DOHH2 (cell line): ENCODE measurements around the gene COL20A1.

Experiments
- EZH2phosphoT487 ChIP-seq: fragments of 200-600 bp; sonication (generic); IDR thresholded peaks from 2 replicates; pipeline ENCODE4 v1.6.1; 2017; ENCODE audit warnings: borderline replicate concordance, mild to moderate bottlenecking, antibody characterized with exemption, low read length, moderate library complexity, mixed read lengths
- TF ChIP-seq, protein P1 (sequence below): fragments of 200-600 bp; sonication (generic); IDR thresholded peaks from one replicate; pipeline ENCODE4 v1.5.1; 2014; ENCODE audit warnings: antibody characterized with exemption, mild to moderate bottlenecking, low read depth, low read length; ENCODE audit not compliant: poor library complexity, severe bottlenecking

DNA sequence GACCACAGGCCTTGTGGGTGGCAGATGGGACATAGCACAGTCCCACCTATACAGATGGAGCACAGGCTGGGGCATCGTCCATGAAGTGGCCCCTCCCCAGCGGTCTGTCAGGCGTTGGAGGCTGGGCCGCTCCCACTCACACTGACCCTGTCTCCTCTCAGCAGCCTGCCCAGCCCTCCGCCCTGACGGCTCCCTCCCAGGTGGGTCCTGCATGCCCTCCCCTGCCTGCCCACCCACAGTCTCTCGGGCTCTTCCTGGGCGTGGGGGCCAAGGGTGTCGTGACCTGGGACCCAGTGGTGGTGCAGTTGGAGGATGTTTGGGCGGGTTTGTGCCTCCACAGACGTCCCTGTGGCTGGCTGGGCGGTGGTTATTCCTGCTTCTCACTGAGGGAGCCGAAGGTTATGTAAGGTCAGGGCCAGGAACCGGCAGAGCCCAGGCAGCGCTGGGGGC is 22.3 kb downstream of the COL20A1 start:
- TF ChIP-seq, protein P1, sequence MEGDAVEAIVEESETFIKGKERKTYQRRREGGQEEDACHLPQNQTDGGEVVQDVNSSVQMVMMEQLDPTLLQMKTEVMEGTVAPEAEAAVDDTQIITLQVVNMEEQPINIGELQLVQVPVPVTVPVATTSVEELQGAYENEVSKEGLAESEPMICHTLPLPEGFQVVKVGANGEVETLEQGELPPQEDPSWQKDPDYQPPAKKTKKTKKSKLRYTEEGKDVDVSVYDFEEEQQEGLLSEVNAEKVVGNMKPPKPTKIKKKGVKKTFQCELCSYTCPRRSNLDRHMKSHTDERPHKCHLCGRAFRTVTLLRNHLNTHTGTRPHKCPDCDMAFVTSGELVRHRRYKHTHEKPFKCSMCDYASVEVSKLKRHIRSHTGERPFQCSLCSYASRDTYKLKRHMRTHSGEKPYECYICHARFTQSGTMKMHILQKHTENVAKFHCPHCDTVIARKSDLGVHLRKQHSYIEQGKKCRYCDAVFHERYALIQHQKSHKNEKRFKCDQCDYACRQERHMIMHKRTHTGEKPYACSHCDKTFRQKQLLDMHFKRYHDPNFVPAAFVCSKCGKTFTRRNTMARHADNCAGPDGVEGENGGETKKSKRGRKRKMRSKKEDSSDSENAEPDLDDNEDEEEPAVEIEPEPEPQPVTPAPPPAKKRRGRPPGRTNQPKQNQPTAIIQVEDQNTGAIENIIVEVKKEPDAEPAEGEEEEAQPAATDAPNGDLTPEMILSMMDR, result no peak
- no peak for TF ChIP-seq EZH2phosphoT487
